Activated T-cell treated with anti-CD3 and anti-CD28 coated beads, Interleukin-2, amount 50 U/mL, for 72 hours (primary cell): ENCODE data around the gene TPSAB1. TPM values are rescaled to one million over a fixed set of nuclear protein-coding genes. Genes with fewer than 3 reads are reported as not detected.

Source experiments
- ATAC-seq, 2 donors: fragments of 150-1000 bp; cut with Tn5 transposase; replicated peaks in 1 of 2; 2 replicates each; pipeline ENCODE4 v1.10.0; 2021; ENCODE audit warnings: moderate library complexity in 2 of 2, mild to moderate bottlenecking in 1 of 2
- DNase-seq, 2 donors: peaks; one replicate each; pipeline ENCODE4 v3.0.0; 2021 to 2022; ENCODE audit warnings: mixed read lengths in 1 of 2
- H3K27ac Mint-ChIP-seq: one replicate; pipeline ENCODE4 v1.8.0; 2022; ENCODE audit warnings: mild to moderate bottlenecking, moderate library complexity, mixed read lengths
- H3K27me3 Mint-ChIP-seq: one replicate; pipeline ENCODE4 v1.8.0; 2022; ENCODE audit warnings: low read depth, mixed read lengths
- H3K36me3 Mint-ChIP-seq, 2 donors: one replicate each; pipeline ENCODE4 v1.8.0; 2022; ENCODE audit warnings: mixed read lengths in 2 of 2, mild to moderate bottlenecking in 1 of 2; ENCODE audit not compliant: insufficient read depth in 2 of 2
- H3K4me1 Mint-ChIP-seq: one replicate; pipeline ENCODE4 v1.8.0; 2022; ENCODE audit warnings: low read depth, mixed read lengths
- H3K4me3 Mint-ChIP-seq, 2 donors: one replicate each; pipeline ENCODE4 v1.8.0; 2022; ENCODE audit warnings: mild to moderate bottlenecking in 2 of 2, mixed read lengths in 2 of 2, moderate library complexity in 2 of 2
- H3K9me3 Mint-ChIP-seq, 2 donors: one replicate each; pipeline ENCODE4 v1.8.0; 2022; ENCODE audit warnings: mixed read lengths in 2 of 2
- total RNA-seq, 2 donors: library from RNA; stranded (reverse); gene quantifications; one replicate each; pipeline ENCODE4 v1.2.3, GENCODE V29; 2022

TPSAB1 gene
- total RNA-seq, 2 donors from 2014 or later = 0.28 TPM; not detected in 1

DNA sequence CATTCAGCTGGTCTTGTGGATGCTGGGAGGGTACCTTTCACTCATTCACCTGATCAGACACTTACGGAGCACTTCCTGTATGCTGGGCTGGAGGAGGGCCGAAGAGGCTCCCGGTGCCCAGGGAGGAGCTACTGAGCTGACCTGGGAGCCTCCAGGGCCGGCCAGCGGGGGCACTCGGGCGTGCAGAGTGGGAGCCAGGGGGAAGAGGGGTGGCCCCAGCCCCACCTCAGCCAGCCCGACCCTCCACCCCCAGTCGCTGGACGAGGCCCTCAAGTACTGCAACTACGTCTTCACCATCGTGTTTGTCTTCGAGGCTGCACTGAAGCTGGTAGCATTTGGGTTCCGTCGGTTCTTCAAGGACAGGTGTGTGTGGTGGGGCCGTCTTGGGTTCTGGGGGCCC lies 25.8 kb upstream of the TPSAB1 start:
- no peak overlapping the region for H3K4me3 Mint-ChIP-seq
- no peak for ATAC-seq
- H3K27ac Mint-ChIP-seq = no peak overlapping the region

DNA sequence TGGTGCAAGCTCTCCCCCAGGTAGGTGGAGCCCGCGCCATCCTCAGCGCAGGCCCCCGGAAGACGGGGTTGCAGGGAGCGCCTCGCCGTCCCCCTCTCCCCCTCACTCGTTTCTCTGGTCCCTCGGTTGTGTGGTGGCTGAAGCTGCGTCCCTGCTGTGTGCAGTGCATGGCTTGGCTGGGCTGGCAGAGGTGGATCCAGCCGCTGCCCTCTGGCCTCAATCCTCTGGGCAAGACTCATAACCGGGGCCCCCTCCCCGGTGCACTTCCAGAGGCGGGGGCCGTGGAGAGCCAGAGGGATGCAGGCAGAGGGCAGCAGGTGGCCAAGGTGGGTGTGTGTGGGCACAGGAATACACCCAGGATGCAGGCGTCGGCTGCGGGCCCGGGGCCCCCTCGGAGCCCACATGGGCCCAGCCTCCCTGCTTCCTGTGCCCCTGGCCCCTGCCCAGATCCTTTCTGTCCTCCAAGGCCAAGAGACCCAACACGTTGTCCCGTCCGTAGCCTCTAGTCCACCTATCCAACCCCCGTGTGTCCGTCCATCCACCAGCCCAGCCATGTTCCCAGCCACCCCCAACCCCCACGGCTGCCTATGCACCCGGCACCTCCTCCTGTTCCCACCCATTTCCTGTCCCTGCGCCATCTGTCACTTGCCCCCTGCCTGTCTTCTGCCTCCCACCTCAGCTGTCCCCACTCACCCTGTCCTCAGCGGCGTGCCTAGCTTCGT lies 24.8 kb upstream of the TPSAB1 start:
- ATAC-seq (no peak), DNase-seq (no peak)
- no peaks in the 10 kb centered on the region for H3K9me3 Mint-ChIP-seq
- no peaks in the 10 kb centered on the region for H3K27me3 Mint-ChIP-seq
- H3K4me3 Mint-ChIP-seq = no peak overlapping the region
- H3K4me1 Mint-ChIP-seq = no peaks in the 10 kb centered on the region
- H3K36me3 Mint-ChIP-seq = no peaks in the 10 kb centered on the region
- H3K27ac Mint-ChIP-seq = no peak overlapping the region

More for the DNA sequence above, 25.8 kb upstream of the TPSAB1 start:
- no peaks in the 10 kb centered on the region for H3K27me3 Mint-ChIP-seq
- no peaks in the 10 kb centered on the region for H3K4me1 Mint-ChIP-seq
- DNase-seq = no peak
- no peaks in the 10 kb centered on the region for H3K9me3 Mint-ChIP-seq
- H3K36me3 Mint-ChIP-seq = no peaks in the 10 kb centered on the region

DNA sequence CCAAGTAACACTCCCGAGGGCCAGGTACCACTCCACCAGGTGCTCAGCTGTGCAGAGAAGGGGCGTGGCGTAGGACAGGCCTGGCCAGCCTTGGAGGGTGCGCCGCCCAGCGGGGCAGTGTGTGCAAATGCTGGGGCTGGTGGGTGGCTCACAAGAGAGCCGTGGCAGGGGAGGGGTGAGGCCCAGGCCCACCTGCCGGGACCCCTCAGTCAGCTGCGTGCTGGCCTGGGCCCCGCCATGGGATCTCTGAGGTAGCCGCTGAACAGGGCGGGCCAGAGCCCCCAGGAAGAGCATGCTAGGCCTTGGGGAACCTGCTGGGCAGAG lies 24.2 kb upstream of the TPSAB1 start:
- ATAC-seq = no peak

DNA sequence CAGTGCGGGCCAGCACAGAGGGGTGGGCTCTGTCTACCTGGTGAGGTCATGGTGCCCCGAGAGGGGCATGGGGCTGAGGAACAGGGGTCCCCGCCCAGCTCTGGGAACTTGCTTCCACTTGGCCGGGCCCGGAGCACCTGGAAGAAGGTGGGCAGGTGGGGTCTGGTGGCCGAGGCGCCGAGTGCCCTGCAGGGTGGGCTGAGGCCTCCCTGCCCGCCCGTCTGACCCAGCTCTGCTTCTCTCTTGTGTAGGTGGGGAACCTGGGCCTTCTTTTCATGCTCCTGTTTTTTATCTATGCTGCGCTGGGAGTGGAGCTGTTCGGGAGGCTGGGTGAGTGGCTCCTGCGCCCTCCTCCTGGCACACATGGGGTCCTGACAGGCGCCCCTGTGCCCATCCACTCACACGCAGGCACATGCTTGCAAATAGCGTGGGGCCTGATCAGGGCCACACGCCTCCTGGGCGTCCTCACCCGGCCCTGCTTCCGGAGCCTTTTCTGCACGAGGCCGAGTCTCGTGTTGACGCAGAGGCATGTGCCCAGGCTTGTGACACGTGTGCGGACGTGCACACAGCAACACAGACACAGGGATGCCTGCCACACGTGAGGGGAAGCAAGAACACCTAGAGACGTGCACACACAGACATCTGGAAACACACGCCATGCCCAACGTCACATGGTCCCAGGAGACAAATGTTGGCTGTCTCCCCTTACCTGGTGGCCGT lies 23.7 kb upstream of the TPSAB1 start:
- no peak overlapping the region for H3K27ac Mint-ChIP-seq

More for the DNA sequence above, 24.2 kb upstream of the TPSAB1 start:
- H3K36me3 Mint-ChIP-seq = no peaks in the 10 kb centered on the region
- no peaks in the 10 kb centered on the region for H3K4me1 Mint-ChIP-seq
- H3K27ac Mint-ChIP-seq = no peak overlapping the region
- no peaks in the 10 kb centered on the region for H3K9me3 Mint-ChIP-seq
- H3K27me3 Mint-ChIP-seq = no peaks in the 10 kb centered on the region
- H3K4me3 Mint-ChIP-seq = no peak overlapping the region
- DNase-seq = no peak

DNA sequence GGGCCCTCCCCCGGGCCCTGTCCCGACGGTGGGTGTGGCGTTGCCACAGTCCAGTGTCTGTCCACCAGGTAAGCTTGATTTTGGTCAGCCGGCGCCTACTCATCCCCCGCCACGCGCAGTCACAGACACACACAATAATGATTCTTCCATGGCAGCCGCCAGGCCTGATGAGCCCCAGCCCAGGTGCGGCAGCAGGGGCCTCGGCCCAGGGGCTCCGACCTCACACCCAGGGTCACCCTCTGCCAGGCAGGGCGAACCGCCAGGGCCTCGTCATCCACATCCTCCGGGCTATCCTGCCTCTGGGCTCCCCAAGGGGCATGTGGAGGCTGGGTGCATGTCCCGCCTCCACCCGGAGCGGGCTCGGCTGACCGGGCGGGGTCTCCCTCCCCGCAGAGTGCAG lies 23.0 kb upstream of the TPSAB1 start:
- Mint-ChIP-seq H3K9me3 (no peaks in the 10 kb centered on the region), H3K27me3 (no peaks in the 10 kb centered on the region)

More for the DNA sequence above, 23.7 kb upstream of the TPSAB1 start:
- Mint-ChIP-seq H3K9me3 (no peaks in the 10 kb centered on the region), H3K27me3 (no peaks in the 10 kb centered on the region), H3K4me3 (no peak overlapping the region), H3K4me1 (no peaks in the 10 kb centered on the region), H3K36me3 (no peaks in the 10 kb centered on the region)
- ATAC-seq = no peak
- DNase-seq = no peak

DNA sequence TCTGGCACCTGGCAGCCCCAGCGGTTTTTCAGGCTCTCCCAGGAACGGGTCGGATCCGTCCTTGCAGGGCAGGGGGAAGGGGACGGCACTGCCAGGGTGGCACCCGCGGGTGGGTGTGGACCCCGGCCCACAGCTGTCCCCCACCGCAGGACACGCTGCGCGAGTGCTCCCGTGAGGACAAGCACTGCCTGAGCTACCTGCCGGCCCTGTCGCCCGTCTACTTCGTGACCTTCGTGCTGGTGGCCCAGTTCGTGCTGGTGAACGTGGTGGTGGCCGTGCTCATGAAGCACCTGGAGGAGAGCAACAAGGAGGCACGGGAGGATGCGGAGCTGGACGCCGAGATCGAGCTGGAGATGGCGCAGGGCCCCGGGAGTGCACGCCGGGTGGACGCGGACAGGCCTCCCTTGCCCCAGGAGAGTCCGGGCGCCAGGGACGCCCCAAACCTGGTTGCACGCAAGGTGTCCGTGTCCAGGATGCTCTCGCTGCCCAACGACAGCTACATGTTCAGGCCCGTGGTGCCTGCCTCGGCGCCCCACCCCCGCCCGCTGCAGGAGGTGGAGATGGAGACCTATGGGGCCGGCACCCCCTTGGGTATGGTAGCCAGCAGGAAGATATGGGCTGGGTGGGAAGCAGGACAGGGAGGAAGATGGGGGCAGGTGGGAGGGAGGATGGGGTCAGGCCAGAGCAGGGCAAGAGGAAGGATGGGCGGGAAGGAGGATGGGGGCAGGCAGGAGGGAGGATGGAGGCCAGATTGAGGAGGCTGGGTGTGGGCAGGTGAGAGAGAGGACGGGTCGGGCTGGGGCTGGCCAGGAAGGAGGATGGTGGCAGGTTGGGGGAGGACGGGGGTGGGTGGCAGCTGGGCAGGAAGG lies 22.2 kb upstream of the TPSAB1 start:
- H3K4me1 Mint-ChIP-seq = no peaks in the 10 kb centered on the region

More for the DNA sequence above, 23.0 kb upstream of the TPSAB1 start:
- ATAC-seq (no peak), DNase-seq (no peak)
- no peak overlapping the region for H3K4me3 Mint-ChIP-seq
- no peaks in the 10 kb centered on the region for H3K4me1 Mint-ChIP-seq
- no peak overlapping the region for H3K27ac Mint-ChIP-seq
- H3K36me3 Mint-ChIP-seq = no peaks in the 10 kb centered on the region

DNA sequence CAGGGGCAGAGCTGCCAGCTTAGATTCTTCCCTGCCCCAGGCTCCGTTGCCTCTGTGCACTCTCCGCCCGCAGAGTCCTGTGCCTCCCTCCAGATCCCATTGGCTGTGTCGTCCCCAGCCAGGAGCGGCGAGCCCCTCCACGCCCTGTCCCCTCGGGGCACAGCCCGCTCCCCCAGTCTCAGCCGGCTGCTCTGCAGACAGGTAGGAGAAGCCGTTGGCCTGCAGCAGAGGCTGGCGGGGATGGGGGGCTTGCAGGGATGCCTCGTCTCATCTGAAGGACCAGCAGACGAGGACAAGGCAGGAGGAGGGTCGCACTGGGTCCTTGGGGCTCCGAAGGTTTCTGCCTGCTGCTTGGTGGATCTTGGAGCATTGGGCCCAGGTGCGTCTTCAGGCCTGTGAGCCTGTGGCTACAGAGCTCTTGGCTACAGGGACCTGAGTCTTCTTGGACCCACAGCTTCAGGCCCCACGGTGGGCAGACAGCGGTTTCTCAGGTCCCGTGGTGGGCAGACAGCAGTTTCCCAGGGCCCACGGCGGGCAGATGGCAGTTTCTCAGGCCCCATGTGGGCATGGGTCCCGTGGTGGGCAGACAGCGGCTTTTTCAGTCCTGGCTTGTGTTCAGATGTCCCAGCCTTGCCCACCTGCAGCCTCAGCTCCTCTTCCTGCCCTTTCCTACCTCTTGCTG lies 21.4 kb upstream of the TPSAB1 start:
- Mint-ChIP-seq H3K4me3 (no peak overlapping the region), H3K9me3 (no peaks in the 10 kb centered on the region)

More for the DNA sequence above, 22.2 kb upstream of the TPSAB1 start:
- no peaks in the 10 kb centered on the region for H3K9me3 Mint-ChIP-seq
- DNase-seq = no peak
- H3K4me3 Mint-ChIP-seq = no peak overlapping the region
- H3K27ac Mint-ChIP-seq = no peak overlapping the region
- ATAC-seq = no peak
- H3K27me3 Mint-ChIP-seq = no peaks in the 10 kb centered on the region
- H3K36me3 Mint-ChIP-seq = no peaks in the 10 kb centered on the region

DNA sequence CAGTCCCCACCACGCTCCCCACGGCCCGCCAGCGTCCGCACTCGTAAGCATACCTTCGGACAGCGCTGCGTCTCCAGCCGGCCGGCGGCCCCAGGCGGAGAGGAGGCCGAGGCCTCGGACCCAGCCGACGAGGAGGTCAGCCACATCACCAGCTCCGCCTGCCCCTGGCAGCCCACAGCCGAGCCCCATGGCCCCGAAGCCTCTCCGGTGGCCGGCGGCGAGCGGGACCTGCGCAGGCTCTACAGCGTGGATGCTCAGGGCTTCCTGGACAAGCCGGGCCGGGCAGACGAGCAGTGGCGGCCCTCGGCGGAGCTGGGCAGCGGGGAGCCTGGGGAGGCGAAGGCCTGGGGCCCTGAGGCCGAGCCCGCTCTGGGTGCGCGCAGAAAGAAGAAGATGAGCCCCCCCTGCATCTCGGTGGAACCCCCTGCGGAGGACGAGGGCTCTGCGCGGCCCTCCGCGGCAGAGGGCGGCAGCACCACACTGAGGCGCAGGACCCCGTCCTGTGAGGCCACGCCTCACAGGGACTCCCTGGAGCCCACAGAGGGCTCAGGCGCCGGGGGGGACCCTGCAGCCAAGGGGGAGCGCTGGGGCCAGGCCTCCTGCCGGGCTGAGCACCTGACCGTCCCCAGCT lies 20.3 kb upstream of the TPSAB1 start:
- Mint-ChIP-seq H3K4me3 (no peak overlapping the region), H3K27ac (no peak overlapping the region), H3K9me3 (no peaks in the 10 kb centered on the region), H3K36me3 (no peaks in the 10 kb centered on the region), H3K4me1 (no peaks in the 10 kb centered on the region), H3K27me3 (no peaks in the 10 kb centered on the region)
- ATAC-seq (no peak), DNase-seq (no peak)

More for the DNA sequence above, 21.4 kb upstream of the TPSAB1 start:
- DNase-seq (no peak), ATAC-seq (no peak)
- Mint-ChIP-seq H3K36me3 (no peaks in the 10 kb centered on the region), H3K27me3 (no peaks in the 10 kb centered on the region), H3K4me1 (no peaks in the 10 kb centered on the region), H3K27ac (no peak overlapping the region)

DNA sequence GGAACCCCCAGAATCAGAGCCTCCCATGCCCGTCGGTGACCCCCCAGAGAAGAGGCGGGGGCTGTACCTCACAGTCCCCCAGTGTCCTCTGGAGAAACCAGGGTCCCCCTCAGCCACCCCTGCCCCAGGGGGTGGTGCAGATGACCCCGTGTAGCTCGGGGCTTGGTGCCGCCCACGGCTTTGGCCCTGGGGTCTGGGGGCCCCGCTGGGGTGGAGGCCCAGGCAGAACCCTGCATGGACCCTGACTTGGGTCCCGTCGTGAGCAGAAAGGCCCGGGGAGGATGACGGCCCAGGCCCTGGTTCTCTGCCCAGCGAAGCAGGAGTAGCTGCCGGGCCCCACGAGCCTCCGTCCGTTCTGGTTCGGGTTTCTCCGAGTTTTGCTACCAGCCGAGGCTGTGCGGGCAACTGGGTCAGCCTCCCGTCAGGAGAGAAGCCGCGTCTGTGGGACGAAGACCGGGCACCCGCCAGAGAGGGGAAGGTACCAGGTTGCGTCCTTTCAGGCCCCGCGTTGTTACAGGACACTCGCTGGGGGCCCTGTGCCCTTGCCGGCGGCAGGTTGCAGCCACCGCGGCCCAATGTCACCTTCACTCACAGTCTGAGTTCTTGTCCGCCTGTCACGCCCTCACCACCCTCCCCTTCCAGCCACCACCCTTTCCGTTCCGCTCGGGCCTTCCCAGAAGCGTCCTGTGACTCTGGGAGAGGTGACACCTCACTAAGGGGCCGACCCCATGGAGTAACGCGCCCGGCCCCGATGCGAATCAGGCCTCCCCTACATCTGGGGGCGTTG lies 19.5 kb upstream of the TPSAB1 start:
- H3K27ac Mint-ChIP-seq = no peak overlapping the region
- no peak for DNase-seq
- H3K4me1 Mint-ChIP-seq = no peaks in the 10 kb centered on the region
- H3K9me3 Mint-ChIP-seq = no peaks in the 10 kb centered on the region
- no peak for ATAC-seq
- no peak overlapping the region for H3K4me3 Mint-ChIP-seq
- H3K27me3 Mint-ChIP-seq = no peaks in the 10 kb centered on the region
- no peaks in the 10 kb centered on the region for H3K36me3 Mint-ChIP-seq

DNA sequence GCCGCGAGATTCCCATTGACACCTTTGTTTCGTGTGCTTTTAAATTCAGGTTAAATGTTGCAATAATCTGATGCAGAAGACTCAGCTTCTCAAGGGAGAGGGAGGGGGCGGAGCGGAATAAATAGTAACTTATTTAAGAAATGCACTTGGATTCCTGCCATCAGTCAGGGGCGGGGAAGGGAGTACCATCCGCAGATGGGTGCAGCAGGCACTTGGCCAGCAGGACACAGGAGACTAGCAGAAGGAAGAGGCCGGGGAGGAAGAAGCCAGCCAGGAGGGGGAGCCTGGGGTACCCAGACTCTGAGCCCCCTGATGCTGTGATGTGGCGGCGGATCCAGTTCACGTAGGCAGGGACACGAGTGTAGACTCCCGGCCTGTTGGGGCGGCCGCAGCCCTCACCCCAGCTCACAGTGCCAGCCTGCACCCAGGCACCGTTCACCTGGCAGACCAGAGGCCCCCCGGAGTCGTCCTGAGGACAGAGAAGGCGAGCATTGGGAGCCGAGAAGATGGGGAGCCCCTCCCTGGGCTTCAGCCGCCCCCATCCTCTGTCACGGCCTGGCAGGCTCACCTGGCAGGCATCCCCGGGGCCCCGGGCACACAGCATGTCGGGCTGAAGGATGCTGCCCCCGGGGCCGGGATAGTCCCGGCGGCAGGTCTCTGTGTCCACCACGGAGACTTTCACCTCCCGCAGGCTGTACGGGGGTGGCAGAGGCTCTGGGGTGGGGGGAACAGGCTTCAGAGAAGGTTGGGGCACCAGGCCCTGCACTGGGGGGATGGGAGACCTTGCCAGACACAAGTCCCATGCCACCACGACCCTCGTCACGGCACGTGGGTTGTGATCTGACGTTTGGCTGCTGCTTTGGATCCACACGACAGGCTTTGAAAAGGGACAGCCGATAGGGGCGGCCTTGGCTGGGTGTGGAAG lies 18.6 kb upstream of the TPSAB1 start:
- Mint-ChIP-seq H3K27me3 (no peaks in the 10 kb centered on the region), H3K4me1 (no peaks in the 10 kb centered on the region), H3K9me3 (no peaks in the 10 kb centered on the region), H3K27ac (no peak overlapping the region), H3K36me3 (no peaks in the 10 kb centered on the region), H3K4me3 (no peak overlapping the region)
- DNase-seq (no peak), ATAC-seq (no peak)

DNA sequence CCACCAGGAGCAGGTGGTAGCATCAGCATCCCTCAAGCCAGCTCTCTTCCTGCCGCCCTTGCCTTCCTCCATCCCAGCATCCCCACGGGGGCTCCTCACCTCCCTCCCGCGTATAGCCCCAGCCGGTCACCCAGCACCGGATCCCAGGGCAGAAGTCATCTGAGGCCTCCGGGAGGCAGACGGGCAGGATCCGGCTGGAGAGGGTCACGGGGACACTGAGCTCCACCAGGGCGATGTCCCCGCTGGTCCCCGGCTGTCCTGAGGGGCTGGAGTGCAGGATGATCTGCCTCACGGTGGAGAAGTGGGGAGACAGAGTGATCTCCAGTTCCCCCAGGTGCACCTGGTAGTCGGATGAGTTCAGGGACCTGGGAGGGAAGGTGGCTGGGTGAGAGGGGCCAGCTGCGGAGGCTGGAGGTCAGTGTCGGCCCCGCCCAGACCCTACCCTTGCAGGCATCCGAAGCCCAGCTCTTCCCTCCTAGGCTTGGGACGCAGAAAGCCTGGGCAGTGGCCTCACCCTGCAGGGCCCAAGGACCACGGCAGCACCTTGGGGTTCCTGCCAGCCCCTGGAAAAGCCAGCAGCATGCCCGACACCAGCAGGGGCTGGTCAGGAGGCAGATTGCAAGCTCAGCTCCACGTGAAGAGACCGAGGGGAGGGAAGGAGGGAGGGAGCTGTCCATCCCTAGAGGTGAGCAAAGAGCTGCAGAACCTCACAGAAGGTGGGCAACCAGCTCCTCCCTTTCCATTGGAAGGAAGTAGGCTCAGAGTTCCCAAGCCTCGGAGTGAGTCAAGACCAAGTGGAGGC lies 17.8 kb upstream of the TPSAB1 start:
- no peak overlapping the region for H3K4me3 Mint-ChIP-seq
- ATAC-seq (no peak), DNase-seq (no peak)
- H3K4me1 Mint-ChIP-seq = no peaks in the 10 kb centered on the region
- no peaks in the 10 kb centered on the region for H3K9me3 Mint-ChIP-seq
- no peak overlapping the region for H3K27ac Mint-ChIP-seq
- H3K36me3 Mint-ChIP-seq = no peaks in the 10 kb centered on the region
- no peaks in the 10 kb centered on the region for H3K27me3 Mint-ChIP-seq
